Type B pancreatic cell (in vitro differentiated cells): ENCODE results near the gene SDCCAG8. TPM values are rescaled to one million over a fixed set of nuclear protein-coding genes. Genes with fewer than 3 reads are reported as not detected.
A peak's percentile ranks its signal among the peaks of the same experiment; 100 is the strongest.

Source experiments
- DNase-seq: peaks from one replicate; pipeline ENCODE4 v3.0.0; 2021; ENCODE audit warnings: mixed read lengths; ENCODE audit not compliant: unreplicated experiment; ENCODE audit errors: extremely low spot score
- H3K27ac Mint-ChIP-seq: 2 replicates; pipeline ENCODE4 v1.8.0; 2021; ENCODE audit warnings: mild to moderate bottlenecking, mixed read lengths
- H3K27me3 Mint-ChIP-seq: 2 replicates; pipeline ENCODE4 v1.8.0; 2021; ENCODE audit warnings: mixed read lengths
- H3K36me3 Mint-ChIP-seq: 2 replicates; pipeline ENCODE4 v1.8.0; 2021; ENCODE audit warnings: mixed read lengths
- H3K4me1 Mint-ChIP-seq: one replicate; pipeline ENCODE4 v1.8.0; 2021; ENCODE audit warnings: mixed read lengths; ENCODE audit not compliant: unreplicated experiment
- H3K4me3 Mint-ChIP-seq: 2 replicates; pipeline ENCODE4 v1.8.0; 2021; ENCODE audit warnings: mild to moderate bottlenecking, mixed read lengths
- H3K9me3 Mint-ChIP-seq: 2 replicates; pipeline ENCODE4 v1.8.0; 2021; ENCODE audit warnings: mixed read lengths
- total RNA-seq: library from RNA; stranded (reverse); gene quantifications from 2 replicates; pipeline ENCODE4 v1.2.1, GENCODE V29; 2021; ENCODE audit warnings: low replicate concordance
- TF ChIP-seq, protein P1 (sequence below): fragments of 200-600 bp; sonication (generic); conservative IDR thresholded peaks from 2 replicates; pipeline ENCODE4 v1.5.0; 2021; ENCODE audit warnings: antibody characterized with exemption, mild to moderate bottlenecking

SDCCAG8 gene
- total RNA-seq, 1 donor from 2014 or later: 26.0 TPM

DNA sequence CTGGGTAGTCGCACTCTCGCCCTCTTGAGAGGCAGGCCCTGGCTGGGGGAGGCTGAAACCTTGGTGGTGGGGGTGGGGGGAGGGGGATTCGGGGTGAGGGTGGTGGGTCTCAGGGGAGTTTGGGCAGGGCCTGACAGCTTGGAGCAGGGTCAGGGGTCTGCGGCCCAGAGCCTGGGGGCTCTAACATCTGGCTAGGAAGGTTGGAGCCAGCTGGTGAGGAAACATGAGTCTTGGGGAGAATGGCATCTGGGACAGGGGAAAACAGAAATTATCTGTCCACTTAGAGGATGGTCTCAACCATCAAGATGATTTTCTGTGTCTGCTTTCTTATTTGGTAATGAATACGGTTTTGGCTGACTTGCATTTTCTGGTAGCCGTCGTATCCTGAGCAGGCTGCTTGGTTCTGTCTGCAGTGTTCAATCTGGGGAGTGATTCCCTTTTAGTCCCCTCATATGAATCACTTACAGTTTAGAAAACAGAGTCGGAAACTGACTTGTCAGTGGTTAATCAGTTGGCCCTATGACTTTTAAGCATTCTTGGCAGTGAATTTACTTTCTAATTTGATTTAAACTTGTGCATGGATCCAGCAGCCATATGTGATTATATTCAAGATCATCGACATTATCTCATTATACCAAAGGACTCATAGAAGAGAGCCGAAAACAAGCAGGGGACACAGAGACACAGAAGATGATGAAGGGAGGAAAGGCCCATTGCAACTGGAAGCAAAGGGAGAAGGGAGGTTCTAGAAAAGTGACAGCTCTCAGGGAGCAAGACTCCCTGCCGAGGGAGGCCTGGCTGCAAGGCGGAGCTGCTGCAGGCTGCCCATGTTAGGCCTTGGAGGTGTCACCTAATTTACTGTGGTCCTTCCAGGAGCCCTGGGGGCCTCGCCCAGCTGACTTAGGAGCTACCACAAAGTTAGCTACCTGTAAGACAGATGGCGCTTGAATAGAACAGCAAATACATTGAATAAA lies 237.6 kb downstream of the SDCCAG8 start:
- TF ChIP-seq, protein P1, sequence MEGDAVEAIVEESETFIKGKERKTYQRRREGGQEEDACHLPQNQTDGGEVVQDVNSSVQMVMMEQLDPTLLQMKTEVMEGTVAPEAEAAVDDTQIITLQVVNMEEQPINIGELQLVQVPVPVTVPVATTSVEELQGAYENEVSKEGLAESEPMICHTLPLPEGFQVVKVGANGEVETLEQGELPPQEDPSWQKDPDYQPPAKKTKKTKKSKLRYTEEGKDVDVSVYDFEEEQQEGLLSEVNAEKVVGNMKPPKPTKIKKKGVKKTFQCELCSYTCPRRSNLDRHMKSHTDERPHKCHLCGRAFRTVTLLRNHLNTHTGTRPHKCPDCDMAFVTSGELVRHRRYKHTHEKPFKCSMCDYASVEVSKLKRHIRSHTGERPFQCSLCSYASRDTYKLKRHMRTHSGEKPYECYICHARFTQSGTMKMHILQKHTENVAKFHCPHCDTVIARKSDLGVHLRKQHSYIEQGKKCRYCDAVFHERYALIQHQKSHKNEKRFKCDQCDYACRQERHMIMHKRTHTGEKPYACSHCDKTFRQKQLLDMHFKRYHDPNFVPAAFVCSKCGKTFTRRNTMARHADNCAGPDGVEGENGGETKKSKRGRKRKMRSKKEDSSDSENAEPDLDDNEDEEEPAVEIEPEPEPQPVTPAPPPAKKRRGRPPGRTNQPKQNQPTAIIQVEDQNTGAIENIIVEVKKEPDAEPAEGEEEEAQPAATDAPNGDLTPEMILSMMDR: no peak
- no peak for DNase-seq
- Mint-ChIP-seq H3K27ac (no peak overlapping the region), H3K9me3 (peaks cover 6% of the 10 kb centered on the region), H3K27me3 (no peaks in the 10 kb centered on the region), H3K4me1 (peaks cover 27% of the 10 kb centered on the region), H3K4me3 (no peak overlapping the region), H3K36me3 (peaks cover 21% of the 10 kb centered on the region)

DNA sequence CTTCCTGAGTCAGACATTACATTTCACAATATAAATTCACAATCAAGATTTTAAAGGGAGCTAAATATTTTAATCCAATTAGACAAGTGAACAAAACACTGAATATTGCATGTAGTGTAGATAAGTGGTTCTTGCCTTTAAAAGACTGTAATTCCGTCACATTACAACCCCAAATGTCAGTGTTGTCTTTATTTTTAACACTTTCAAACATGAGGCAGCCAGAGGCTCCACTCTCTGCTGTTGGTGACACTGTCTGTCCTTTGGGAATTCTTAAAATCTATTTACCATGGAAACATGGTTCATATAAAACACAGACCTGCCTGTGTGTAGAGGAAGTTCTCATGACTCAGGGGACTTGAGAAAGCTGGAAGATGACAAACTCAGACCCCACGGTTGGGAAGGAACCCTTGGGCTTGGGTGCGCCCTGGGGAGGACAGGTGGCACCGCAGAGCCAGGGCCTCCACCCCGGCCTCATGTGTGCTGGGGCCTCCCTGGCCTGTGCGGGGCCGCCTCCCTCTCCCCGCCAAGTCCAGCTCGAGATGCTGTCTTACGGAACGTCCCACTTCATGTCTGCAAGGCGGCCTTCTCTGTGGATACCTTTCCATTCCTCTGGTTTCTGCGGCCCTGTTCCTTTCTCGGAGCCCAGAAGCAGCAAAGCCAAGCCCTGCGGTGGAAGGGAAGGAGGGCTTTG lies 239.0 kb downstream of the SDCCAG8 start:
- no peak overlapping the region for H3K27ac Mint-ChIP-seq

DNA sequence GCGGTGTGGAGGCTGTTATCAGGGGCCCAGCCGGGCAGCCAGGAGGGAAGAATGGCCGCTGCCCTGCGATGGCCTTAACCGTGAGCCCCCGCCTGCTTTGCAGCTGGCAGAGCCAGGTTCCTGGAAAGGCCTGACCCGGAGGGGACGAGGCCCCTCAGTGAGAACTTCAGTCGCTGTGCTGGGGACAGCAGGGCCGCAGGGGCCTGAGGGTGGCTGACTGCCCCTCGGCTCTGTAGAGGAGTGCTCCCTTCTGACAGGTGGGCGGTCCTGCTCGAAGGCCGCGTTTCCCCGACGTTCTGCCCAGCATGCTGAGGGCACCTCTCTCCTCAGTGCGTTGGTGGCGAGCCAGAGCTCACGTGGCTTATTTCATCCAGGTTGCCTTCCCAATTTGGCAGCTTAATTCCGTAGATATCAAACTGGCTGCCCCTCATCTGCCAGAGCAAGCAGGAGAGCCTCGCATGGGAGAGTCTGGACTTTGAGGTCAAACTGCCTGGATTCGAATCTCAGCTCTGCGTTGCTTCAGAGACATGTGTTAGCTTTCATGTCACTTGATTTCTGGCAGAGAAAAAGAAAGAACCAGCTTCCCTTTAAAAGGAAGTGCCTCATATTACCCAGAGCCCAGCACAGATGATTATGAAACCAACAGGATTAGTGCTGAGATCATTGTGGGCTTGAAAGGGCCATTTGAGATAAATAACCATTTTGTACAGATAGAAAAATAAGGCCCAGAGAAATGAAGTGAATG lies 239.8 kb downstream of the SDCCAG8 start:
- peaks cover 16% of the 10 kb centered on the region for H3K4me1 Mint-ChIP-seq
- peaks cover 26% of the 10 kb centered on the region for H3K36me3 Mint-ChIP-seq
- no peaks in the 10 kb centered on the region for H3K27me3 Mint-ChIP-seq
- peaks cover 6% of the 10 kb centered on the region for H3K9me3 Mint-ChIP-seq
- H3K27ac Mint-ChIP-seq: peak overlapping the region; percentile 34
- H3K4me3 Mint-ChIP-seq: no peak overlapping the region
- TF ChIP-seq, protein P1: no peak
- DNase-seq: no peak

More for the DNA sequence above, 239.0 kb downstream of the SDCCAG8 start:
- Mint-ChIP-seq H3K36me3 (peaks cover 24% of the 10 kb centered on the region), H3K4me3 (no peak overlapping the region), H3K9me3 (peaks cover 6% of the 10 kb centered on the region), H3K4me1 (peaks cover 16% of the 10 kb centered on the region), H3K27me3 (no peaks in the 10 kb centered on the region)
- peak; percentile 57 for DNase-seq
- TF ChIP-seq, protein P1: no peak

- H3K27me3 Mint-ChIP-seq: no peaks in the 10 kb centered on the region
- H3K27ac Mint-ChIP-seq: peak overlapping the region; percentile 34
- TF ChIP-seq, protein P1: no peak
- peaks cover 20% of the 10 kb centered on the region for H3K4me1 Mint-ChIP-seq
- no peak for DNase-seq
- H3K36me3 Mint-ChIP-seq: peaks cover 28% of the 10 kb centered on the region
- H3K9me3 Mint-ChIP-seq: peaks cover 6% of the 10 kb centered on the region
- no peak overlapping the region for H3K4me3 Mint-ChIP-seq
These were observed 240.4 kb downstream of the SDCCAG8 start for GRCh38 chr1:243496187-243496646.

DNA sequence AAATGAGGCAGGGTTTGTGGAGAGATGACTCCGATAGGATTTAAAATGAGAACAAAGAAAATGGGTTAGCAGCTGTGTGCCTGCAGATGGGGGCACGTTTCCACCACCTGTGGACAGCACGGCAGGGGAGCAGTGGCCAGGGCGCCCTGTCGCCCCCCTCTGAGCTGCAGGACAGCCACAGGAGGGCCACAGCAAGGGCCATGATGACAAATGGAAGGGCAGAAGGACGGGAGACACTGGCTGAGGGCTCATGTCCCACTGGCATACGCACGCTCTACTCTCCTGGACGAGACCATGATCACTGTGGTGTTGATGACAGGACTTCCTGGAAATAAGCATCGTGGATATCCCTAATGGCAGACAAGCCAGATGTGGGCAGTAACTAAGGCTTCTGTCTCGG lies 241.0 kb downstream of the SDCCAG8 start:
- peaks cover 21% of the 10 kb centered on the region for H3K4me1 Mint-ChIP-seq

More for the DNA sequence above, 241.0 kb downstream of the SDCCAG8 start:
- H3K36me3 Mint-ChIP-seq: peaks cover 28% of the 10 kb centered on the region
- H3K27ac Mint-ChIP-seq: no peak overlapping the region
- peaks cover 6% of the 10 kb centered on the region for H3K9me3 Mint-ChIP-seq
- no peak for DNase-seq
- no peaks in the 10 kb centered on the region for H3K27me3 Mint-ChIP-seq
- TF ChIP-seq, protein P1: no peak
- H3K4me3 Mint-ChIP-seq: no peak overlapping the region
